Measurements from ENCODE around the gene HNRNPA0.

The HNRNPA0 gene

GRCh38 chr5:137734962-137735554 is 19.1 kb downstream of the HNRNPA0 start:
- Histone ChIP-seq H3K4me2 (ENCODE audit: low read depth, low read length, poor library complexity, severe bottlenecking) (no peak overlapping the region), H3K79me2 (ENCODE audit: insufficient read depth, low read length) (no peaks in the 10 kb centered on the region), H3K4me3 (ENCODE audit: insufficient read depth, low read length, poor library complexity, severe bottlenecking) (no peak overlapping the region), H3K27me3 (ENCODE audit: low read length) (no peaks in the 10 kb centered on the region), H3K9me3 (ENCODE audit: insufficient read depth, low read length) (no peaks in the 10 kb centered on the region), H3F3A (ENCODE audit: insufficient read depth) (no peaks in the 10 kb centered on the region), H4K20me1 (ENCODE audit: low read depth, low read length) (no peaks in the 10 kb centered on the region), H3K36me3 (ENCODE audit: low read length) (no peaks in the 10 kb centered on the region), H3K27ac (ENCODE audit: low read depth, low read length) (no peak overlapping the region), H2AFZ (ENCODE audit: low read depth, low read length, severe bottlenecking) (no peak overlapping the region), H3K9me2 (replicated peaks; ENCODE audit: insufficient read depth, low read length) (no peaks in the 10 kb centered on the region), H3K9ac (ENCODE audit: low read length) (no peak overlapping the region)
- TF ChIP-seq, protein P1, sequence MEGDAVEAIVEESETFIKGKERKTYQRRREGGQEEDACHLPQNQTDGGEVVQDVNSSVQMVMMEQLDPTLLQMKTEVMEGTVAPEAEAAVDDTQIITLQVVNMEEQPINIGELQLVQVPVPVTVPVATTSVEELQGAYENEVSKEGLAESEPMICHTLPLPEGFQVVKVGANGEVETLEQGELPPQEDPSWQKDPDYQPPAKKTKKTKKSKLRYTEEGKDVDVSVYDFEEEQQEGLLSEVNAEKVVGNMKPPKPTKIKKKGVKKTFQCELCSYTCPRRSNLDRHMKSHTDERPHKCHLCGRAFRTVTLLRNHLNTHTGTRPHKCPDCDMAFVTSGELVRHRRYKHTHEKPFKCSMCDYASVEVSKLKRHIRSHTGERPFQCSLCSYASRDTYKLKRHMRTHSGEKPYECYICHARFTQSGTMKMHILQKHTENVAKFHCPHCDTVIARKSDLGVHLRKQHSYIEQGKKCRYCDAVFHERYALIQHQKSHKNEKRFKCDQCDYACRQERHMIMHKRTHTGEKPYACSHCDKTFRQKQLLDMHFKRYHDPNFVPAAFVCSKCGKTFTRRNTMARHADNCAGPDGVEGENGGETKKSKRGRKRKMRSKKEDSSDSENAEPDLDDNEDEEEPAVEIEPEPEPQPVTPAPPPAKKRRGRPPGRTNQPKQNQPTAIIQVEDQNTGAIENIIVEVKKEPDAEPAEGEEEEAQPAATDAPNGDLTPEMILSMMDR (IDR thresholded peaks at IDR 0.05; ENCODE audit: insufficient read depth, low read length, poor library complexity, severe bottlenecking): no peak
- no peak for TF ChIP-seq EZH2phosphoT487 (conservative IDR thresholded peaks at IDR 0.05; ENCODE audit: low read length)

DNA sequence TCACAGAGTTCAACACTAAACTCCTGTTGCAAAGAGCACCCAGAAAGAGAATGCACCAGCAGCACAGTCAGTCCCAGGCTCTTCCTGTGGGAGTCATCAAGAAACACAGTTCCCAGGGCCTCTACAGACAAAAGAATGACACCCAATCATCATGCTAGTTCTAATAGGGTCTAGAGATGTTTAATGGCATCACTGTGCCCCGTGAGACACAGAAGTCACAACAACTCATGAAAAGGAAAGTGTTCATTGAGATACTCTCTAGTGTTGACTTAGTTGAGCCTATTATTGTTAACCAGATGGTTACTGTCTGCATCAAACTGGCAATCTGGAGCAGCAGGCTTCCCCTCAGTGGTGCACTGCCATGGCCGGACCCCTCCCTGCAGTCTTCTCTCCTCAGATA is 19.8 kb downstream of the HNRNPA0 start:
- Histone ChIP-seq H3K79me2 (ENCODE audit: insufficient read depth, low read length) (no peaks in the 10 kb centered on the region), H3K27ac (ENCODE audit: low read depth, low read length) (no peak overlapping the region), H3K9ac (ENCODE audit: low read length) (no peak overlapping the region), H3K27me3 (ENCODE audit: low read length) (no peaks in the 10 kb centered on the region), H3F3A (ENCODE audit: insufficient read depth) (no peaks in the 10 kb centered on the region), H2AFZ (ENCODE audit: low read depth, low read length, severe bottlenecking) (no peak overlapping the region), H4K20me1 (ENCODE audit: low read depth, low read length) (no peaks in the 10 kb centered on the region), H3K9me2 (replicated peaks; ENCODE audit: insufficient read depth, low read length) (no peaks in the 10 kb centered on the region), H3K4me3 (ENCODE audit: insufficient read depth, low read length, poor library complexity, severe bottlenecking) (no peak overlapping the region), H3K4me2 (ENCODE audit: low read depth, low read length, poor library complexity, severe bottlenecking) (no peak overlapping the region), H3K9me3 (ENCODE audit: insufficient read depth, low read length) (no peaks in the 10 kb centered on the region), H3K36me3 (ENCODE audit: low read length) (no peaks in the 10 kb centered on the region)
- TF ChIP-seq, protein P1 (IDR thresholded peaks at IDR 0.05; ENCODE audit: insufficient read depth, low read length, poor library complexity, severe bottlenecking): no peak
- TF ChIP-seq EZH2phosphoT487 (conservative IDR thresholded peaks at IDR 0.05; ENCODE audit: low read length): no peak

DNA sequence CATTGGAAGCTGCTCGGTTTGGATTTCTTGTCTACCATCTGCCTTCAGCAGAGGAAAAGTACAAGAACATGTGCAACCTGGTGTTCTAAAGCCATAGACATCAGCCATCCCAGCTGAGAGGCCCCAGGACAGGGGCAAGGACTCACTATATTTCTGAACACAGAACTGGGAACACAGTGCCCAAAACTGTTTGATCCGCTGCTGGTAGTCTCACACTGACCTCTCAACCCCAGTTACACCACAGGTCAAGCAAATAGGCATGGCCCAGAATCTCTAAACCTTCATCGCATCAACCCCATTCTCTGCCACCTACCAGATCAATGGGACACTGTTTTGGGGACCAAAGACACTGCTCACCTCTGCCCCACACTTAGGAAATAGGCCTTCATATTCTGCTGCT is 20.2 kb downstream of the HNRNPA0 start:
- no peak overlapping the region for H3K4me2 ChIP-seq (ENCODE audit: low read depth, low read length, poor library complexity, severe bottlenecking)
- no peak overlapping the region for H3K4me3 ChIP-seq (ENCODE audit: insufficient read depth, low read length, poor library complexity, severe bottlenecking)
- H3F3A ChIP-seq (ENCODE audit: insufficient read depth): no peaks in the 10 kb centered on the region
- no peaks in the 10 kb centered on the region for H3K27me3 ChIP-seq (ENCODE audit: low read length)
- H3K9ac ChIP-seq (ENCODE audit: low read length): no peak overlapping the region
- H3K9me2 ChIP-seq (replicated peaks; ENCODE audit: insufficient read depth, low read length): no peaks in the 10 kb centered on the region
- no peaks in the 10 kb centered on the region for H4K20me1 ChIP-seq (ENCODE audit: low read depth, low read length)
- no peak for TF ChIP-seq EZH2phosphoT487 (conservative IDR thresholded peaks at IDR 0.05; ENCODE audit: low read length)
- TF ChIP-seq, protein P1 (IDR thresholded peaks at IDR 0.05; ENCODE audit: insufficient read depth, low read length, poor library complexity, severe bottlenecking): no peak
- H2AFZ ChIP-seq (ENCODE audit: low read depth, low read length, severe bottlenecking): no peak overlapping the region
- H3K79me2 ChIP-seq (ENCODE audit: insufficient read depth, low read length): no peaks in the 10 kb centered on the region
- no peak overlapping the region for H3K27ac ChIP-seq (ENCODE audit: low read depth, low read length)
- no peaks in the 10 kb centered on the region for H3K9me3 ChIP-seq (ENCODE audit: insufficient read depth, low read length)
- H3K36me3 ChIP-seq (ENCODE audit: low read length): no peaks in the 10 kb centered on the region
